Stimulated activated CD4-positive, alpha-beta T cell treated with anti-CD3 and anti-CD28 coated beads, Interleukin-15, amount 100 ng/mL, for 24 hours (primary cell): ENCODE results near the gene NEURL3.
"Not testable (repeated sequence)": the region's sequence is repeated elsewhere in the genome, so short reads cannot be mapped to it uniquely, and the experiment has no call there.

Experiments
- DNase-seq: peaks from one replicate; pipeline ENCODE4 v3.0.0-alpha.2; 2020

NEURL3 gene

DNA sequence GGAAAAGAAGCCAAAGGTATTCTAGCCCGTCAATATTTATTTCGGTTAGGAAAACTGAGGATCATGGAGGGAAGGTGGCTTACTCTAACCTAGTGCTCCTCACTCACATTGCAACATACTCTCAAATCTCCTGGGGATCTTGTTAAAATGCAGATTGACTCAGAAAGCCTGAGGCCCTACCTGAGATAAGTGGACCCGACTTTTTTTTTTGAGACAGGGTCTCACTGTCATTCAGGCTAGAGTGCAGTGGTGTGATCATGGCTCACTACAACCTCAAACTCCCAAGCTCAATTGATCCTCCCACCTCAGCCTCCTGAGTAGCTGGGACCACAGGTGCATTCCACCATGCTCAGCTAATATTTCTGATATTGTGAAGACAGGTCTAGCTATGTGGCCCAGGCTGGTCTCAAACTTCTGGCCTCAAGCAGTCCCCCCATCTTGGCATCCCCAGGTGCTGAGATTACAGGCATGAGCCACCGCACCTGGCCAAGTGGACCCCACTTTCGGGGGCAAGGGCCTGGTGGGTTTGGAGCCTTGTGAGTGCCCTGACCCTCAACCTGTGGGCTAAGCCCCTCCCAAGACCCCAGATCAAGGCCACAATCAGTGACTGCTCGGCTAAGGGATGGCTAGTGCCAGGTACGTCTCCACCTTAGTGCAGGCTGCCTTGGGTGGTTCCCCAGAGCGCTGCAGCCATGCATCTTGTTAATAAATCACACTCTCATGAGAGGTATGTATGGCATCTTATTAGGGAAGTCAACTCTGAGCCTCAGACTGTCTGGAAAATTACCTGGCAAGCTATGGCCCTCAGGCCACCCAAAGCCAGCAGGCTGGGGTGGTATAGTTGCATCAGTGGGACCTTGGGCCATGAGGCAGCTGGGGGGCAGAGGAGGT lies 1.1 kb upstream of the NEURL3 start:
- no peak for DNase-seq

GRCh38 chr2:96503637-96504243 lies 1.4 kb downstream of the NEURL3 start:
- no peak for DNase-seq

GRCh38 chr2:96502891-96503636 lies 2.1 kb downstream of the NEURL3 start:
- no peak for DNase-seq

GRCh38 chr2:96501886-96502810 lies 3.0 kb downstream of the NEURL3 start:
- DNase-seq = no peak

- DNase-seq = peak; percentile 32
Observed at GRCh38 chr2:96501471-96501874, 3.7 kb downstream of the NEURL3 start.

GRCh38 chr2:96500385-96501066 lies 4.6 kb downstream of the NEURL3 start:
- no peak for DNase-seq

GRCh38 chr2:96499061-96499960 lies 5.8 kb downstream of the NEURL3 start:
- no peak for DNase-seq

DNA sequence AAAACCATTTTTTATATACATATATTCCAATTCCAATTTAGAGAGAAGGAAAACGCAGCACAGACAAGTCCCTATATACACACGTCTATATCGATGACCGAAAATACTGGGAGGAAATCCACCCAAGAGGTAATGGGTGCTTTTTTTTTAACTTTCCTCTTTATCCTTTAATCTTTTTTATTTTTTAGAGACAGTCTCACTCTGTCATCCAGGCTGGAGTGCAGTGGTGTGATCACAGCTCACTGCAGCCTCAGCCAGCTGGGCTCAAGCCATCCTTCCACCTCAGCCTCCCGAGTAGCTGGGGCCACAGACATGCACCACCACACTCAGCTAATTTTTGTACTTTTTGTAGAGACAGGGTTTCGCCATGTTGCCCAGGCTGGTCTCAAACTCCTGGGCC lies 6.5 kb downstream of the NEURL3 start:
- not testable (repeated sequence) for DNase-seq

- DNase-seq = no peak
Observed at GRCh38 chr2:96498021-96498431, 7.1 kb downstream of the NEURL3 start.

GRCh38 chr2:96495982-96496629 lies 9.1 kb downstream of the NEURL3 start:
- no peak for DNase-seq

DNA sequence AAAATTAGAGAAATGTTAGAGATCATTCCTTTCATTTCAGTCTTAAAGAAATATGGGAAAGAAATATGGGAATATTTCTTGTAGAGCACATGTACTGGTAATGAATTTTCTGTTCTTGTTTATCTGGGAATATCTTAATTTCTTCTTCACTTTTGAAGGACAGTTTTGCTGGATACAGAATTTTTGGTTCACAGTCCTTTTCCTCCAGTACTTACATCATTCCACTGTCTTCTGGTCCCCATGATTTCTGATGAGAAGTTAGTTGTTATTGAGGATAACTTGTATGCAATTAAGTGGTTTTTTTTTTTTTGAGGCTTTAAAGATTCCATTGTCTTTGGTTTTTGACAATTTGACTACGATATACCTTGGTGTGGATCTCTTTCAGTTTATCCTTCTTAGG lies 11.0 kb downstream of the NEURL3 start:
- DNase-seq = no peak

- no peak for DNase-seq
Observed at GRCh38 chr2:96493072-96493471, 12.1 kb downstream of the NEURL3 start.

GRCh38 chr2:96491860-96492497 lies 13.2 kb downstream of the NEURL3 start:
- DNase-seq = no peak

DNA sequence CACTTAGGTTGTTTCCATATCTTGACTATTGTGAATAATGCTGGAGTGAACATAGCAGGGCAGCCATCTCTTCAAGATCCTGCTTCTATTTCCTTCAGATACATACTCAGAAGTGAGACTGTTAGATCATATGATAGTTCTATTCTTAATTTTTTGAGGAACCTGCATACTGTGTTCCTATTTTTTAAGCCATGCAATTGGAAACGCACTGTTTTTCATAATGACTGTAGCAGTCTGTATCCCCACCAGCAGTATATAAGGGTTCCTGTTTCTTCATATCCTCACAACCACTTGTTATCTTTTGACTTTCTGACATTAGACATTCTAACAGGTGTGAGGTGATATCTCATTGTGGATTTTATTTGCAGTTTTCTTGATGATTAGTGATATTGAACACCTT lies 15.5 kb downstream of the NEURL3 start:
- DNase-seq = no peak

GRCh38 chr2:96489261-96489660 lies 15.9 kb downstream of the NEURL3 start:
- no peak for DNase-seq

DNA sequence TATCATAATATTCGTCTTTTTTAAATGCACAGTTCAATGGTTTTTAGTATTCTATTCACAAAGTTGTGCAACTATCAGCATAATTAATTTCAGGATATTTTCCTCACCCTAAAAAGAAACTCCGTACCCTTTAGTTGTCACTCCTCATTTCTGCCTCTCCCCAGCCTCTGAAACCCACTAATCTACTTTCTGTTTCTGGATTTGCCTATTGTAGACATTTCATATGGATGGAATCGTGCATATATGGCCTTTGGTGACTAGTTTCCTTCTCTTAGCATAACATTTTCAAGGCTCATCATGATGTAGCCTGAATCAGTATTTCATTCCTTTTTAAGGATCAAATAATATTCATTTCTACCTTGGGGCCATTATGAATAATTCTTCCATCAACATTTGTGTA lies 18.5 kb downstream of the NEURL3 start:
- DNase-seq = no peak

DNA sequence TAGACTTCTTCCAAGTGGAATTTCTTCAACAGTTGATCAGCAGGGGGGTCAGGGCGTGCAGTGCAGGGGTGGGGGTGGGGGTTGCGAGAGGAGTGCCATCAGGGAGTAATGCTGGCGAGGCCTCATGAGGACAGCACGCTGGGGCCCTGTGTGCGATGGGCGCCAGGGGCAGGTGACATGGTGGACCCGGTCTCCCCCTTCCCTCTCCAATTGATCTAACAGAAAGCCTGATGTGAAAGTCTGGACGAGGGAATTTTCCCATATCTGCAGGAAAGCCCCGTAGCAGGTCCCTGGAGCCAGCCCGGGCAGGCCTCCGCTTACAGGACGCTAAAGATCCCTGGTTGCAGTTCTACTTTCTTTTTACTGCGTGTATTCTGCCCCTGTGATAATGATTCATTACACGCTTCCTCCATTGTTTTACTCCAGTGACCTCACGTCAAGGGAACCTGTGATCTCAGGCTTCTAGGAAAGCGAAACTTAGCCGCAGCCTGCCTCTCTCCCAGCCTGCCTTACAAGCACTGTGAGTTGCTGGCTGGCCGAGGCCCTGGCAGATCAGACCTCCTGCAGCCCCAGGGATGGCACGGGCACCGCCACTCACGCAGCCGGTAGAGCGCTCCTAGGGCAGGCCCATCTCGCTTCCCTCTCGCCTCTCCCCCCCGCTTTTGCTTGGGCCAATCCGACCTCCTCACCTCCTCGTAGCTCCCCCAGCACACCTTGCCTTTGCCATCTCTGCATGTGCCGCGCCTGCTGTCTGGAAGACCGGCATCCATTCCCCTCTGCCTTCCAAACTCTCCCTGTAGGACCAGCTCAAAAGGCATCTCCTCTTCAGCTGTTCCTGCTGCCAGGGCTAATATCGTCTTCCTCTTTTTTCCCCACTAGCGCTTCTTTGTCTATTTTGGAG lies 19.2 kb downstream of the NEURL3 start:
- peak; percentile 87 for DNase-seq

DNA sequence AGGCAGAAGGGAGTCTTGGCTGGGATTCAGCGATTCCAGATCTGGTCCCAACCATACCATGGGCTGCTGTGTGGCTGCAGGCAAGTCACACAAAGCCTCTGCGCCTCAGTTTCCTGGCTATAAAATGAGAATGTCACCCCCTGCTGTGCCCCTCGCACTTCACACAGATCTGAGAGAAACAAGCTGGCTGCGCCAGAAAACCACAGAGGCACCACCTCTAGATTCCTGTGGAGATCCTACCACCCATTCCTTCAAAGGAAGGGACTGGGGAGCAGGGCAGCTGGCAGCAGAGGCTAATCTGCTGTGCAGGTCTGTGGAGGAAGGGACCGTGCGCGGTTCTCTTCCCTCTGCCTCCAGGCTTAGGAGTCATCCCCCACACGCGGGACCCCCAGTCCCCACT lies 19.8 kb downstream of the NEURL3 start:
- no peak for DNase-seq

GRCh38 chr2:96484091-96484490 lies 21.1 kb downstream of the NEURL3 start:
- DNase-seq = no peak
